Measurements from ENCODE around the gene PUSL1. TPM values are rescaled to one million over a fixed set of nuclear protein-coding genes. Genes with fewer than 3 reads are reported as not detected.

PUSL1 gene
- total and polyA plus RNA-seq, 2 of the 13 experiments (the other 11 are each of a cell fraction or from before 2014, with no cell fraction given) = 8.3 to 22.2 TPM

DNA sequence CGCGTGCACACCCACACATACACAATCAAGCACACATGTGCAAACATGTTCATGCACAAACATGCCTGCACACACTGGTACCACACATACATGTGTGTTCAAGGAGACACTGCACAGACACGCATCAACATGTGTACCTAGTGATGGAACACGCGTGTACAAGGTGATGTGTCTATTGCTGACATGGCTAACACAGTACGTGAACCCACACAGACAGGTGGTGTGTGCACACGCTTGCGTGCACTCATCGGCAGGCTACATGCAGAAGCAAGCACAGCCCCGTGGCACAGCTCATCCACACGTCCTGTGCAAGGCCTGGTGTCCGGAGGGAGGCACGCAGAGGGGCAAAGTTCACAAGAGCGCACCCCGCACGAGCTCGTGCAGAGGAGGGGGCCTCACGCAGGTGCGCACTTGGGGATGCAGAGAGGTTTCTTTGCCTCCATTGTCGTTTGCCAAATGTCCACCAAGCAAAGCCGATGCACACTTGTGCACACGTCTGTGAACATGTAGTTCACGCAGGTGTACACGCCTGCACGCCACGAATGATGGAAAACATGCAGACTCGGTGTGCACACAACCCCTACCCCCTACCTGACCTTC lies 1.6 kb upstream of the PUSL1 start (continued):
- TF ChIP-seq ZNF142 (CRISPR knock-in tag; IDR thresholded peaks at IDR 0.05) = peak; percentile 58
- peak; percentile 70; the same call in 1 of the 2 replicates for TF ChIP-seq ZSCAN25 (CRISPR knock-in tag; IDR thresholded peaks at IDR 0.05)
- TF ChIP-seq ZSCAN12 (CRISPR knock-in tag; IDR thresholded peaks at IDR 0.05) = no peak
- TF ChIP-seq ELF1 (CRISPR knock-in tag; IDR thresholded peaks at IDR 0.05) = no peak; the same call in 1 of the 2 replicates
- TF ChIP-seq, protein P1, sequence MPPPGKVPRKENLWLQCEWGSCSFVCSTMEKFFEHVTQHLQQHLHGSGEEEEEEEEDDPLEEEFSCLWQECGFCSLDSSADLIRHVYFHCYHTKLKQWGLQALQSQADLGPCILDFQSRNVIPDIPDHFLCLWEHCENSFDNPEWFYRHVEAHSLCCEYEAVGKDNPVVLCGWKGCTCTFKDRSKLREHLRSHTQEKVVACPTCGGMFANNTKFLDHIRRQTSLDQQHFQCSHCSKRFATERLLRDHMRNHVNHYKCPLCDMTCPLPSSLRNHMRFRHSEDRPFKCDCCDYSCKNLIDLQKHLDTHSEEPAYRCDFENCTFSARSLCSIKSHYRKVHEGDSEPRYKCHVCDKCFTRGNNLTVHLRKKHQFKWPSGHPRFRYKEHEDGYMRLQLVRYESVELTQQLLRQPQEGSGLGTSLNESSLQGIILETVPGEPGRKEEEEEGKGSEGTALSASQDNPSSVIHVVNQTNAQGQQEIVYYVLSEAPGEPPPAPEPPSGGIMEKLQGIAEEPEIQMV (CRISPR knock-in tag; IDR thresholded peaks at IDR 0.05; ENCODE audit: low read depth) = 0 out of 2 replicates have a peak, but pooled peaks have one; percentile 21
- peak in 1 of 2 experiments; percentile 34; a peak in 1 of 4 replicates for TF ChIP-seq POLR2A (IDR thresholded peaks at IDR 0.05; ENCODE audit: insufficient read depth in 1 of 2, low read depth in 2 of 2, low read length in 2 of 2)
- 0 out of 2 replicates have a peak, but pooled peaks have one; percentile 37 for TF ChIP-seq CENPT (CRISPR knock-in tag; IDR thresholded peaks at IDR 0.05; ENCODE audit: low read depth)
- TF ChIP-seq REPIN1 (CRISPR knock-in tag; IDR thresholded peaks at IDR 0.05; ENCODE audit: borderline replicate concordance, low read depth) = peak; percentile 62; the same call in 1 of the 2 replicates
- TF ChIP-seq SMARCE1 (IDR thresholded peaks at IDR 0.05; ENCODE audit: borderline replicate concordance) = no peak
- TF ChIP-seq CEBPB (IDR thresholded peaks at IDR 0.05; ENCODE audit: borderline replicate concordance, low read depth, low read length) = no peak
- no peak for TF ChIP-seq NR2F2 (IDR thresholded peaks at IDR 0.05; ENCODE audit: borderline replicate concordance, low read depth)
- no peak for TF ChIP-seq BRCA1 (CRISPR knock-in tag; IDR thresholded peaks at IDR 0.05)
- TF ChIP-seq, protein P2, sequence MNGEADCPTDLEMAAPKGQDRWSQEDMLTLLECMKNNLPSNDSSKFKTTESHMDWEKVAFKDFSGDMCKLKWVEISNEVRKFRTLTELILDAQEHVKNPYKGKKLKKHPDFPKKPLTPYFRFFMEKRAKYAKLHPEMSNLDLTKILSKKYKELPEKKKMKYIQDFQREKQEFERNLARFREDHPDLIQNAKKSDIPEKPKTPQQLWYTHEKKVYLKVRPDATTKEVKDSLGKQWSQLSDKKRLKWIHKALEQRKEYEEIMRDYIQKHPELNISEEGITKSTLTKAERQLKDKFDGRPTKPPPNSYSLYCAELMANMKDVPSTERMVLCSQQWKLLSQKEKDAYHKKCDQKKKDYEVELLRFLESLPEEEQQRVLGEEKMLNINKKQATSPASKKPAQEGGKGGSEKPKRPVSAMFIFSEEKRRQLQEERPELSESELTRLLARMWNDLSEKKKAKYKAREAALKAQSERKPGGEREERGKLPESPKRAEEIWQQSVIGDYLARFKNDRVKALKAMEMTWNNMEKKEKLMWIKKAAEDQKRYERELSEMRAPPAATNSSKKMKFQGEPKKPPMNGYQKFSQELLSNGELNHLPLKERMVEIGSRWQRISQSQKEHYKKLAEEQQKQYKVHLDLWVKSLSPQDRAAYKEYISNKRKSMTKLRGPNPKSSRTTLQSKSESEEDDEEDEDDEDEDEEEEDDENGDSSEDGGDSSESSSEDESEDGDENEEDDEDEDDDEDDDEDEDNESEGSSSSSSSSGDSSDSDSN (CRISPR knock-in tag; IDR thresholded peaks at IDR 0.05) = peak; percentile 62
- TF ChIP-seq, protein P3, sequence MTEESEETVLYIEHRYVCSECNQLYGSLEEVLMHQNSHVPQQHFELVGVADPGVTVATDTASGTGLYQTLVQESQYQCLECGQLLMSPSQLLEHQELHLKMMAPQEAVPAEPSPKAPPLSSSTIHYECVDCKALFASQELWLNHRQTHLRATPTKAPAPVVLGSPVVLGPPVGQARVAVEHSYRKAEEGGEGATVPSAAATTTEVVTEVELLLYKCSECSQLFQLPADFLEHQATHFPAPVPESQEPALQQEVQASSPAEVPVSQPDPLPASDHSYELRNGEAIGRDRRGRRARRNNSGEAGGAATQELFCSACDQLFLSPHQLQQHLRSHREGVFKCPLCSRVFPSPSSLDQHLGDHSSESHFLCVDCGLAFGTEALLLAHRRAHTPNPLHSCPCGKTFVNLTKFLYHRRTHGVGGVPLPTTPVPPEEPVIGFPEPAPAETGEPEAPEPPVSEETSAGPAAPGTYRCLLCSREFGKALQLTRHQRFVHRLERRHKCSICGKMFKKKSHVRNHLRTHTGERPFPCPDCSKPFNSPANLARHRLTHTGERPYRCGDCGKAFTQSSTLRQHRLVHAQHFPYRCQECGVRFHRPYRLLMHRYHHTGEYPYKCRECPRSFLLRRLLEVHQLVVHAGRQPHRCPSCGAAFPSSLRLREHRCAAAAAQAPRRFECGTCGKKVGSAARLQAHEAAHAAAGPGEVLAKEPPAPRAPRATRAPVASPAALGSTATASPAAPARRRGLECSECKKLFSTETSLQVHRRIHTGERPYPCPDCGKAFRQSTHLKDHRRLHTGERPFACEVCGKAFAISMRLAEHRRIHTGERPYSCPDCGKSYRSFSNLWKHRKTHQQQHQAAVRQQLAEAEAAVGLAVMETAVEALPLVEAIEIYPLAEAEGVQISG (CRISPR knock-in tag; IDR thresholded peaks at IDR 0.05) = peak; percentile 66; the same call in 1 of the 2 replicates

All from HepG2 (cell line).